Panc1 (cell line): Measurements from ENCODE around the gene TNRC6A. TPM values are rescaled to one million over a fixed set of nuclear protein-coding genes. Genes with fewer than 3 reads are reported as not detected.

Source experiments
- ATAC-seq: fragments of 200-7000 bp; cut with Tn5 transposase; 2 replicates; pipeline ENCODE4 v1.9.1; 2020; ENCODE audit warnings: mild to moderate bottlenecking, moderate library complexity
- BruUV-seq: library from RNA; stranded (reverse); fragments of 400-500 nt; replicated peaks from 2 replicates; lab custom pipeline; 2021; lab: Mats Ljungman, UMichigan
- CTCF ChIA-PET: fragments of 300-600 bp; sonication (Branson Sonifier 250); formaldehyde crosslinking; loops from one replicate; lab custom pipeline; 2022; ENCODE audit warnings: antibody characterized with exemption; lab: Charles Lee
- POLR2A ChIA-PET: fragments of 300-600 bp; sonication (Branson Sonifier 250); formaldehyde crosslinking; loops from one replicate; lab custom pipeline; 2022; ENCODE audit warnings: antibody characterized with exemption; lab: Charles Lee
- DNase-seq: peaks from one replicate; pipeline ENCODE4 v3.0.0-alpha.2; 2010; ENCODE audit warnings: low read depth, low spot score
- H3K27ac ChIP-seq: 2 replicates; pipeline ENCODE4 v1.5.1; 2011; ENCODE audit warnings: mild to moderate bottlenecking, low read length, inconsistent platforms
- H3K27me3 ChIP-seq: fragments of 200-500 bp; sonication (Bioruptor generic); 2 replicates; pipeline ENCODE4 v1.6.0; 2014; ENCODE audit warnings: low read length, inconsistent platforms; ENCODE audit not compliant: control insufficient read depth, insufficient read depth
- H3K36me3 ChIP-seq: fragments of 200-500 bp; sonication (Bioruptor generic); 2 replicates; pipeline ENCODE4 v1.5.1; 2014; ENCODE audit warnings: inconsistent platforms, mild to moderate bottlenecking, low read length, moderate library complexity; ENCODE audit not compliant: control insufficient read depth, insufficient read depth
- H3K4me1 ChIP-seq: 2 replicates; pipeline ENCODE4 v1.5.1; 2011; ENCODE audit warnings: inconsistent platforms, mild to moderate bottlenecking, low read length, moderate library complexity; ENCODE audit not compliant: control insufficient read depth, insufficient read depth
- H3K4me3 ChIP-seq, 2 experiments: 2 replicates each; pipeline ENCODE4 v1.5.1; 2011 to 2012; ENCODE audit warnings: low read depth in 2 of 2, low read length in 2 of 2, mild to moderate bottlenecking in 2 of 2, inconsistent platforms in 1 of 2, moderate library complexity in 1 of 2
- H3K9me3 ChIP-seq: fragments of 200-500 bp; sonication (Bioruptor generic); 2 replicates; pipeline ENCODE4 v1.5.1; 2014; ENCODE audit warnings: low read depth, mild to moderate bottlenecking, inconsistent platforms, low read length, moderate library complexity; ENCODE audit not compliant: control insufficient read depth, insufficient read depth
- CTCF ChIP-seq: fragments of 450-650 bp; IDR thresholded peaks from 2 replicates; pipeline ENCODE4 v1.5.1; 2017; ENCODE audit warnings: mild to moderate bottlenecking
- POLR2AphosphoS5 ChIP-seq: IDR thresholded peaks from 2 replicates; pipeline ENCODE4 v1.6.1; 2012; ENCODE audit warnings: mild to moderate bottlenecking, low read depth, low read length, moderate library complexity
- REST ChIP-seq, 2 experiments: IDR thresholded peaks; 2 replicates each; pipeline ENCODE4 v1.6.1; 2011 to 2012; ENCODE audit warnings: low read depth in 2 of 2, control low read depth in 1 of 2, low read length in 1 of 2, mild to moderate bottlenecking in 1 of 2, moderate library complexity in 1 of 2; ENCODE audit not compliant: insufficient read depth in 1 of 2
- SIN3A ChIP-seq: IDR thresholded peaks from 2 replicates; pipeline ENCODE4 v1.6.1; 2012; ENCODE audit warnings: low read depth, mild to moderate bottlenecking, low read length, moderate library complexity, borderline replicate concordance; ENCODE audit not compliant: insufficient read depth
- TCF7L2 ChIP-seq: IDR thresholded peaks from 2 replicates; pipeline ENCODE4 v1.6.1; 2011; ENCODE audit warnings: mild to moderate bottlenecking, low read depth, low read length, inconsistent platforms
- in situ Hi-C: cut with HindIII; loops from 2 replicates; pipeline ENCODE4 v1.10.0; 2016; ENCODE audit warnings: low sequenced_read_pairs, low pct_unique_long_range_greater_than_20kb
- intact Hi-C: fragments of 100-400 bp; cut with micrococcal nuclease; formaldehyde crosslinking; loops from one replicate; pipeline ENCODE4 v1.10.0; 2022; ENCODE audit not compliant: unreplicated experiment
- total RNA-seq: library from RNA; stranded (reverse); gene quantifications from one replicate; pipeline ENCODE4 v1.2.1, GENCODE V29; 2021; ENCODE audit not compliant: unreplicated experiment

TNRC6A gene
- total RNA-seq, 1 experiment from 2014 or later, result 53.6 TPM

- intact Hi-C loops (no loop called here), in situ Hi-C loops (no loop called here)
- Histone ChIP-seq H3K4me1 (peaks cover 24% of the 10 kb centered on the region; the same call in 1 of the 2 replicates), H3K36me3 (peaks cover 7% of the 10 kb centered on the region; the same call in 1 of the 2 replicates), H3K9me3 (no peaks in the 10 kb centered on the region), H3K27ac (no peak overlapping the region), H3K27me3 (no peaks in the 10 kb centered on the region), H3K4me3 (no peak overlapping the region)
- DNase-seq, result no peak
- ChIA-PET CTCF (interaction anchor here (0.7 to 1.1 kb wide), 2 partner anchors 238 to 419 kb away, joined by 3 read pairs; no protein-coding TSS in a partner anchor), POLR2A (interaction anchor here (0.6 kb wide), 1 partner anchor 130 kb away, joined by 19 read pairs; no protein-coding TSS in a partner anchor)
- TF ChIP-seq REST (IDR thresholded peaks at IDR 0.05; ENCODE audit: insufficient read depth in 1 of 2, low read depth in 2 of 2, low read length in 1 of 2) (no peak), TCF7L2 (no peak), SIN3A (no peak), CTCF (no peak), POLR2AphosphoS5 (no peak)
- BruUV-seq, result no TSS peak
- ATAC-seq, result no peak
These were observed 25.9 kb downstream of the TNRC6A start for GRCh38 chr16:24755201-24755874.

- no peak for ATAC-seq
- H3K9me3 ChIP-seq, result no peaks in the 10 kb centered on the region
- POLR2A ChIA-PET, result no interaction called here
- no peak overlapping the region for H3K27ac ChIP-seq
- H3K27me3 ChIP-seq, result no peaks in the 10 kb centered on the region
- CTCF ChIA-PET, result no interaction called here
- in situ Hi-C loops, result no loop called here
- H3K36me3 ChIP-seq, result peaks cover 7% of the 10 kb centered on the region; the same call in 1 of the 2 replicates
- no peak for DNase-seq
- BruUV-seq, result no TSS peak
- TF ChIP-seq TCF7L2 (no peak), CTCF (no peak), POLR2AphosphoS5 (no peak), SIN3A (no peak), REST (IDR thresholded peaks at IDR 0.05; ENCODE audit: insufficient read depth in 1 of 2, low read depth in 2 of 2, low read length in 1 of 2) (no peak)
- no peak overlapping the region for H3K4me3 ChIP-seq
- intact Hi-C loops, result no loop called here
- H3K4me1 ChIP-seq, result peaks cover 10% of the 10 kb centered on the region; the same call in 1 of the 2 replicates
These were observed 28.9 kb downstream of the TNRC6A start for GRCh38 chr16:24758373-24758772.
